ENCODE data around the gene STARD5.
A peak's percentile ranks its signal among the peaks of the same experiment; 100 is the strongest.

STARD5 gene

GRCh38 chr15:81288616-81289015, 35.3 kb downstream of the STARD5 start:
- no peak for DNase-seq

GRCh38 chr15:81288040-81288439, 35.9 kb downstream of the STARD5 start:
- no peak for DNase-seq

- no peak for DNase-seq
Measured at GRCh38 chr15:81286621-81287121, 37.3 kb downstream of the STARD5 start.

DNA sequence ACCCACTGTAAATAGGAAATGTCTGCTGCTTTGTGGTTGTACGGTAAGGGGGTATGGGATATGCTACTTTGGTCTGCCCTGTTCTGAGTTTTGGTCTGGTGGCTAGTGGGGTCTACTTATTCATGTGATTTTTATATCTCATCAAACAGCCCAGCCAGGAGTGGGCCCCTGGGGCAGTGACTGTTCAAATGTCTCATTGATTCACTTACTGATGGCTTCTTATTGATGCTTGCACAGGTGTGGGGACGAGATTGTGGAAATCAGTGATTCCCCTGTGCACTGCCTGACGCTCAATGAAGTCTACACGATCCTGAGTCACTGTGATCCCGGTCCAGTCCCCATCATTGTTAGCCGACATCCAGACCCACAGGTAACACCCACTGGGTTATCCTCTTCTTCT, 38.5 kb downstream of the STARD5 start:
- no peak for DNase-seq

GRCh38 chr15:81284256-81285031, 39.5 kb downstream of the STARD5 start:
- DNase-seq = no peak

GRCh38 chr15:81282911-81283310, 41.0 kb downstream of the STARD5 start:
- no peak for DNase-seq

DNA sequence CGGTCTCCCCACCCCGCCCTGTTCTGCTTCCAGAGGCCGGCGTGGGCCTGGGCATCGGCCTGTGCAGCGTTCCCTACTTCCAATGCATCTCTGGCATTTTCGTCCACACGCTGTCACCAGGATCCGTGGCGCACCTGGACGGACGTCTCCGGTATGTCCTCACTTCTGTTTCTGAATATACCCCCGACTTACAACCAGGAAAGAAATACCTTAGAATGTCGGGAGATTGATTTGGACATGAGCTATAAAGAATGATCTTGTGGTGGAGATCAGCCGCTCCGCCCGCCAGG, 41.4 kb downstream of the STARD5 start:
- no peak for DNase-seq

GRCh38 chr15:81281766-81282605, 42.0 kb downstream of the STARD5 start:
- DNase-seq = no peak

GRCh38 chr15:81281456-81281735, 42.5 kb downstream of the STARD5 start:
- no peak for DNase-seq

GRCh38 chr15:81280696-81281455, 43.1 kb downstream of the STARD5 start:
- no peak for DNase-seq

GRCh38 chr15:81279621-81280485, 44.1 kb downstream of the STARD5 start:
- DNase-seq = no peak

DNA sequence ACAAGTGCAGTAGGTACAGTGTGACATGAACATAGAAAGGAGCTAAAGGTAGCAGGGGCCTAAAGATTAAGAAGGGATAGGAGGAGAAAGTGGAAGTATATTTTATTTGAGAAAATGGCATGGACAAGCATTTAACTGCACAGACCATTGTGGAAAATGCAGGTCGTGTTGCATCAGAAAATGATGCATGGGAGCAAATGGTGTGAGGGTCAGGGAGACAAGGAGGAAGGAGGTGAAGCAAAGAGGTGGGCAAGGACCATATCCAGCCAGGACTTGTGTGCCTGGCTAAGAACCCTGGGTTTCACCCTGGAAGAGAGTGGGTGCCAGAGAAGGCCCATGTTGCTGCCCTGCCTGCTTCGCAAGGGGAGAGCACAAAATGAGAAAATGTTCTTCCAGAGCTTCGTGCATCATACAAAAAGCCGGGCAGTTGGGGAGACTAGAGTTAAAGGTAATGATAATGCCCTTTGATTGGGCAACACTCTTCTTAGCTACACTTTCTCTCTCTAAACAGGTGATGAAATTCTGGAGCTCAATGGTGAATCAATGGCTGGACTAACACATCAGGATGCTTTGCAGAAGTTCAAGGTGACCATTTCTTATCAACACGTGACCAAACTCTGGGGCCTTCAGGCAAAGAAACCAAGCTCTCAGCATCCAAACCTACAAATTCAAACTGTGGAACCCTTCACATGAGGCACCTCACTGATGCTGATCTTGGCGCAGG, 45.5 kb downstream of the STARD5 start:
- no peak for DNase-seq

GRCh38 chr15:81277851-81278250, 46.1 kb downstream of the STARD5 start:
- DNase-seq = no peak

DNA sequence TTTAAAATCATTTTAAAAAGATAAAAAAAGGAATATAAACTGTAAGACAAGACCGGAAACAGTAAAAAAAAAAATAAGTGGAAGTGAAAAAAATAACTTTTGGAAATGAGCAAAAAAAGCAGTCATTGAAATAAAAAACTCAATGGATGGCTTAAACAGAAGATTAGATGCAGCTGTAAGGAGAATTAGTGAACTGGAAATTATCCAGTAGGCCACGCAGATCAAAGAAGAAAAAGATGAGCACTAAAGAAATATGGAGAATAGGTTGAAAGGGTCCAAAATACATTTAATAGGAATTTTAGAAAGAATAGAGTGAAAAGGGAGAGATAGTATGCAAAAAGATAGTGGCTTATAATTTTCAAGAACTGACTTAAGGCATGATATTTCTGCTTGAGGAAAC, 47.0 kb downstream of the STARD5 start:
- no peak for DNase-seq

DNA sequence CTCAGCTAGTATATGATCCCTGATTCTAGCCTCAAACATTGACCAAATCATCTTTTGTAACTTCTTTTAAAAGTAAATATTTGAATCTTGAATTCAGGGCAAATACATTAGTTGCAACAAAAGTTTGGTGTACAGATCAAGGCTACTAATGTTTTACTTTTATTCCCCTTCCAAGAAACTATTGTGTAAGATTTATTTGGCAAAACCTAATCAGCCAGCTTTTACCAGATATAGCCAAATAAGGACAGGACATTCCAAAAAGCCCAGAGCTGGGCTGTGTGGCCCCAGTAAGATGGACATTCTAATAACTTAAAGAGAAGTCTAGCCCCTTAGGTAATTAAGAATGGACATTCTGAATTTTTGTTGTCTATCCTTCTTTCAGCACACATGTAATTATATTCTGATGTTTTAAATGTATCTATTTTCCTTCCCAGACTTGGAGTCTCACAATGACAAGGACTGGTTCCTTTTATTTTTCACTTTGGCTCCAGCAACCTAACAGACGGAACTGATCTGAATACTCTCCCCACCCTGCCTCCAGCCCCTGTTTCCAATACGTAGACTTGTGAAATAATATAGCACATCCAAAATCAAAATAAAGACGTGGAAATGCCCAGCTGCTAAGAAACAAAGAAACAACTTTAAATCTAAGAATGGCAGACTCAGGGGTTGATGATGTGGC, 48.1 kb downstream of the STARD5 start:
- DNase-seq = no peak

GRCh38 chr15:81274931-81275707, 48.8 kb downstream of the STARD5 start:
- DNase-seq = peak; percentile 74

DNA sequence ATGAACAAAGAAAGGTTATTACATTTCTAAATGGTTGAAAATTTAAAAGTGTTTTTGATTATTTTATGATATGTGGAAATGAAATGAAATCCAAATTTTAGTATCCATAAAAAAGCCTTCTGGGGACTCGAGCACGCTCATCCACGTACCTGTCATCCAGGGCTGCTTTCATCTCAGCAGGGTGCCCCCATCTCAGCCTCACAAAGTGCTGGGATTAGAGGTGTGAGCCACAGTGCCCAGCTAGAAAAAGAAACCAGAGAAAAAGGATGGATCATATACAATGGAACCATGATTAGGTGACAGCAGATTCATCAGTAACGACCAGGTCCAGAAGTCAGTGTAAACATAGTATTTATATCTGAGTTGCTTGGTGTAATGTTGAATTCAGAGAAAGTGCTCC, 49.7 kb downstream of the STARD5 start:
- DNase-seq = no peak

GRCh38 chr15:81273855-81274254, 50.1 kb downstream of the STARD5 start:
- no peak for DNase-seq

GRCh38 chr15:81273200-81273599, 50.7 kb downstream of the STARD5 start:
- no peak for DNase-seq
